SK-N-SH treated with all-trans-retinoic acid at 6 μM for 48 hours (cell line): ENCODE data around the gene PTGIR.

ENCODE experiments used
- ATAC-seq: fragments of 200-7000 bp; cut with Tn5 transposase; 3 replicates; pipeline ENCODE4 v1.9.1; 2020; ENCODE audit warnings: mild to moderate bottlenecking, moderate library complexity
- ARNTL ChIP-seq: fragments of 450-650 bp; formaldehyde crosslinking; IDR thresholded peaks from 2 replicates; pipeline ENCODE4 v1.5.0; 2020; ENCODE audit warnings: low read depth, mild to moderate bottlenecking, moderate library complexity, borderline replicate concordance
- BACH2 ChIP-seq: fragments of 250-450 bp; sonication (Bioruptor Pico); IDR thresholded peaks from 2 replicates; pipeline ENCODE4 v1.9.0; 2021; ENCODE audit warnings: mild to moderate bottlenecking, borderline replicate concordance
- CREB5 ChIP-seq: fragments of 250-450 bp; sonication (Bioruptor Pico); IDR thresholded peaks from 2 replicates; pipeline ENCODE4 v1.5.1; 2020; ENCODE audit warnings: low read depth, mild to moderate bottlenecking, moderate library complexity
- CSDC2 ChIP-seq: fragments of 250-450 bp; sonication (Bioruptor Pico); IDR thresholded peaks from 2 replicates; pipeline ENCODE4 v1.5.0; 2020; ENCODE audit warnings: mild to moderate bottlenecking, moderate library complexity
- ESRRG ChIP-seq: fragments of 250-450 bp; sonication (Bioruptor Pico); IDR thresholded peaks from 2 replicates; pipeline ENCODE4 v1.6.1; 2021; ENCODE audit warnings: mild to moderate bottlenecking
- GLIS3 ChIP-seq: fragments of 250-450 bp; sonication (Bioruptor Pico); IDR thresholded peaks from 2 replicates; pipeline ENCODE4 v1.5.0; 2020; ENCODE audit warnings: mild to moderate bottlenecking, moderate library complexity
- ISL1 ChIP-seq: fragments of 250-450 bp; sonication (Bioruptor Pico); IDR thresholded peaks from 2 replicates; pipeline ENCODE4 v2.1.2; 2022; ENCODE audit warnings: mild to moderate bottlenecking, moderate library complexity
- RARB ChIP-seq: fragments of 250-450 bp; sonication (Bioruptor Pico); IDR thresholded peaks from 2 replicates; pipeline ENCODE4 v1.8.0; 2021; ENCODE audit warnings: mild to moderate bottlenecking, moderate library complexity
- SNAI2 ChIP-seq: fragments of 250-450 bp; sonication (Bioruptor Pico); IDR thresholded peaks from 2 replicates; pipeline ENCODE4 v1.5.0; 2020; ENCODE audit warnings: mild to moderate bottlenecking, moderate library complexity
- ZFP3 ChIP-seq: fragments of 250-450 bp; sonication (Bioruptor Pico); IDR thresholded peaks from 2 replicates; pipeline ENCODE4 v1.5.0; 2020; ENCODE audit warnings: mild to moderate bottlenecking, moderate library complexity
- ZFP30 ChIP-seq: fragments of 450-650 bp; formaldehyde crosslinking; IDR thresholded peaks from 2 replicates; pipeline ENCODE4 v1.5.0; 2022; ENCODE audit warnings: mild to moderate bottlenecking, moderate library complexity
- ZNF565 ChIP-seq: fragments of 450-650 bp; formaldehyde crosslinking; conservative IDR thresholded peaks from 2 replicates; pipeline ENCODE4 v1.5.0; 2020; ENCODE audit warnings: low read depth, mild to moderate bottlenecking, moderate library complexity
- ZNF70 ChIP-seq: fragments of 450-650 bp; formaldehyde crosslinking; IDR thresholded peaks from 2 replicates; pipeline ENCODE4 v1.5.0; 2020; ENCODE audit warnings: mild to moderate bottlenecking, moderate library complexity
- ZNF8 ChIP-seq: fragments of 450-650 bp; formaldehyde crosslinking; IDR thresholded peaks from 2 replicates; pipeline ENCODE4 v1.5.0; 2020; ENCODE audit warnings: mild to moderate bottlenecking, moderate library complexity
- TF ChIP-seq, protein P1 (sequence below): fragments of 250-450 bp; sonication (Bioruptor Pico); IDR thresholded peaks from 2 replicates; pipeline ENCODE4 v1.5.0; 2020; ENCODE audit warnings: mild to moderate bottlenecking, moderate library complexity
- TF ChIP-seq, protein P2 (sequence below): fragments of 250-450 bp; sonication (Bioruptor Pico); IDR thresholded peaks from 2 replicates; pipeline ENCODE4 v1.5.1; 2021; ENCODE audit warnings: mild to moderate bottlenecking, moderate library complexity
- TF ChIP-seq, protein P3 (sequence below): fragments of 250-450 bp; sonication (Bioruptor Pico); IDR thresholded peaks from 2 replicates; pipeline ENCODE4 v1.8.0; 2021; ENCODE audit warnings: low read depth, mild to moderate bottlenecking, moderate library complexity, borderline replicate concordance
- TF ChIP-seq, protein P4 (sequence below): fragments of 250-450 bp; sonication (Bioruptor Pico); IDR thresholded peaks from 2 replicates; pipeline ENCODE4 v1.8.0; 2020; ENCODE audit warnings: mild to moderate bottlenecking, moderate library complexity, borderline replicate concordance

The PTGIR gene

DNA sequence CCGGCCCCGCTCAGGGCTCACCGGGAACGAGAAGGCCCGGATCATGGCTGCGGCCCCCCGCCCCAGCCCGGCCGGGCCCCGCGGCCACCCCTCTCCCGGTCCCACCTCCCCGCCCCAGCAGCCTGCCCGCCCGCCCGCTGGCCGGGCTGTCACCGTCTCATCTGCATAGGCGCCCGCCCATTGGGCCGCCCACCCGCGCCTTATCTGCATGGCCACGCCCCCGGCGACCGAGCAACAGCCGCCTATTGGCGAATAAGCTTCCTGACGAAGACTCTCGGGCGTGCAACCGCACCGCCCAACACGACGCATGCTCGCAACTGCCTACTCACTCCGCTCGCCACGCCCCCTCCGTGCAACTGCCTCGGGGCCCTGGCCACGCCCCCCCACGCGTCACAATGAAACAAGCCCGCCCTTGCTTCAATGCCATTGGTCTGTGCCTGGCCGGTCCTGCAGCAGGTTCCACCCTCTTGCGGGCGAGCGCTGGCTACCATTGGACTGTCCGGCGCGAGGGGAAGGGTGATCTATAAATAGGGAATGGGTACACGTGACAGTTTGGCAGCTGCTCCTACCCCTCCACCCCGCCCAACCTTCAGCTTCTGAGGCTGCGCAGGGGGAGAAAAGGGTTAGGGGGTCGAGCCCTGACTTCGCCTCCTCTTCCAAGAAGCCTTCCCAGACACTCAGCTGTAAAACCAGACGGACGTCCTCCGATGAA, 36.3 kb upstream of the PTGIR start, which contains the start of gene DACT3:
Gene DACT3 (minus strand): TSS at position 163 of the 712 bp plus-strand sequence. CDS start 118 bp downstream, at position 45.
- peak; percentile 93 for ATAC-seq
- TF ChIP-seq, protein P1, sequence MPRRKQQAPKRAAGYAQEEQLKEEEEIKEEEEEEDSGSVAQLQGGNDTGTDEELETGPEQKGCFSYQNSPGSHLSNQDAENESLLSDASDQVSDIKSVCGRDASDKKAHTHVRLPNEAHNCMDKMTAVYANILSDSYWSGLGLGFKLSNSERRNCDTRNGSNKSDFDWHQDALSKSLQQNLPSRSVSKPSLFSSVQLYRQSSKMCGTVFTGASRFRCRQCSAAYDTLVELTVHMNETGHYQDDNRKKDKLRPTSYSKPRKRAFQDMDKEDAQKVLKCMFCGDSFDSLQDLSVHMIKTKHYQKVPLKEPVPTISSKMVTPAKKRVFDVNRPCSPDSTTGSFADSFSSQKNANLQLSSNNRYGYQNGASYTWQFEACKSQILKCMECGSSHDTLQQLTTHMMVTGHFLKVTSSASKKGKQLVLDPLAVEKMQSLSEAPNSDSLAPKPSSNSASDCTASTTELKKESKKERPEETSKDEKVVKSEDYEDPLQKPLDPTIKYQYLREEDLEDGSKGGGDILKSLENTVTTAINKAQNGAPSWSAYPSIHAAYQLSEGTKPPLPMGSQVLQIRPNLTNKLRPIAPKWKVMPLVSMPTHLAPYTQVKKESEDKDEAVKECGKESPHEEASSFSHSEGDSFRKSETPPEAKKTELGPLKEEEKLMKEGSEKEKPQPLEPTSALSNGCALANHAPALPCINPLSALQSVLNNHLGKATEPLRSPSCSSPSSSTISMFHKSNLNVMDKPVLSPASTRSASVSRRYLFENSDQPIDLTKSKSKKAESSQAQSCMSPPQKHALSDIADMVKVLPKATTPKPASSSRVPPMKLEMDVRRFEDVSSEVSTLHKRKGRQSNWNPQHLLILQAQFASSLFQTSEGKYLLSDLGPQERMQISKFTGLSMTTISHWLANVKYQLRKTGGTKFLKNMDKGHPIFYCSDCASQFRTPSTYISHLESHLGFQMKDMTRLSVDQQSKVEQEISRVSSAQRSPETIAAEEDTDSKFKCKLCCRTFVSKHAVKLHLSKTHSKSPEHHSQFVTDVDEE (CRISPR knock-in tag), result no peak
- TF ChIP-seq, protein P2, sequence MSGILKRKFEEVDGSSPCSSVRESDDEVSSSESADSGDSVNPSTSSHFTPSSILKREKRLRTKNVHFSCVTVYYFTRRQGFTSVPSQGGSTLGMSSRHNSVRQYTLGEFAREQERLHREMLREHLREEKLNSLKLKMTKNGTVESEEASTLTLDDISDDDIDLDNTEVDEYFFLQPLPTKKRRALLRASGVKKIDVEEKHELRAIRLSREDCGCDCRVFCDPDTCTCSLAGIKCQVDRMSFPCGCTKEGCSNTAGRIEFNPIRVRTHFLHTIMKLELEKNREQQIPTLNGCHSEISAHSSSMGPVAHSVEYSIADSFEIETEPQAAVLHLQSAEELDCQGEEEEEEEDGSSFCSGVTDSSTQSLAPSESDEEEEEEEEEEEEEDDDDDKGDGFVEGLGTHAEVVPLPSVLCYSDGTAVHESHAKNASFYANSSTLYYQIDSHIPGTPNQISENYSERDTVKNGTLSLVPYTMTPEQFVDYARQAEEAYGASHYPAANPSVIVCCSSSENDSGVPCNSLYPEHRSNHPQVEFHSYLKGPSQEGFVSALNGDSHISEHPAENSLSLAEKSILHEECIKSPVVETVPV (CRISPR knock-in tag), result no peak
- TF ChIP-seq, protein P3, sequence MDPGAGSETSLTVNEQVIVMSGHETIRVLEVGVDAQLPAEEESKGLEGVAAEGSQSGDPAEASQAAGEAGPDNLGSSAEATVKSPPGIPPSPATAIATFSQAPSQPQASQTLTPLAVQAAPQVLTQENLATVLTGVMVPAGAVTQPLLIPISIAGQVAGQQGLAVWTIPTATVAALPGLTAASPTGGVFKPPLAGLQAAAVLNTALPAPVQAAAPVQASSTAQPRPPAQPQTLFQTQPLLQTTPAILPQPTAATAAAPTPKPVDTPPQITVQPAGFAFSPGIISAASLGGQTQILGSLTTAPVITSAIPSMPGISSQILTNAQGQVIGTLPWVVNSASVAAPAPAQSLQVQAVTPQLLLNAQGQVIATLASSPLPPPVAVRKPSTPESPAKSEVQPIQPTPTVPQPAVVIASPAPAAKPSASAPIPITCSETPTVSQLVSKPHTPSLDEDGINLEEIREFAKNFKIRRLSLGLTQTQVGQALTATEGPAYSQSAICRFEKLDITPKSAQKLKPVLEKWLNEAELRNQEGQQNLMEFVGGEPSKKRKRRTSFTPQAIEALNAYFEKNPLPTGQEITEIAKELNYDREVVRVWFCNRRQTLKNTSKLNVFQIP (CRISPR knock-in tag), result no peak
- TF ChIP-seq RARB (CRISPR knock-in tag) (no peak), ZNF70 (CRISPR knock-in tag) (no peak), ESRRG (CRISPR knock-in tag) (no peak), CSDC2 (CRISPR knock-in tag) (no peak), SNAI2 (CRISPR knock-in tag) (no peak), ZFP3 (CRISPR knock-in tag) (no peak), GLIS3 (no peak), BACH2 (CRISPR knock-in tag) (no peak), ZFP30 (CRISPR knock-in tag) (no peak)

- TF ChIP-seq CREB5 (CRISPR knock-in tag) (no peak), ISL1 (no peak), ZNF565 (no peak)
- TF ChIP-seq, protein P4, sequence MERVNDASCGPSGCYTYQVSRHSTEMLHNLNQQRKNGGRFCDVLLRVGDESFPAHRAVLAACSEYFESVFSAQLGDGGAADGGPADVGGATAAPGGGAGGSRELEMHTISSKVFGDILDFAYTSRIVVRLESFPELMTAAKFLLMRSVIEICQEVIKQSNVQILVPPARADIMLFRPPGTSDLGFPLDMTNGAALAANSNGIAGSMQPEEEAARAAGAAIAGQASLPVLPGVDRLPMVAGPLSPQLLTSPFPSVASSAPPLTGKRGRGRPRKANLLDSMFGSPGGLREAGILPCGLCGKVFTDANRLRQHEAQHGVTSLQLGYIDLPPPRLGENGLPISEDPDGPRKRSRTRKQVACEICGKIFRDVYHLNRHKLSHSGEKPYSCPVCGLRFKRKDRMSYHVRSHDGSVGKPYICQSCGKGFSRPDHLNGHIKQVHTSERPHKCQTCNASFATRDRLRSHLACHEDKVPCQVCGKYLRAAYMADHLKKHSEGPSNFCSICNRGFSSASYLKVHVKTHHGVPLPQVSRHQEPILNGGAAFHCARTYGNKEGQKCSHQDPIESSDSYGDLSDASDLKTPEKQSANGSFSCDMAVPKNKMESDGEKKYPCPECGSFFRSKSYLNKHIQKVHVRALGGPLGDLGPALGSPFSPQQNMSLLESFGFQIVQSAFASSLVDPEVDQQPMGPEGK (CRISPR knock-in tag), result no peak
- TF ChIP-seq, all 23 proteins: peak for 0
- ATAC-seq, result no peak
Observed at GRCh38 chr19:46660551-46661019, 35.7 kb upstream of the PTGIR start.

DNA sequence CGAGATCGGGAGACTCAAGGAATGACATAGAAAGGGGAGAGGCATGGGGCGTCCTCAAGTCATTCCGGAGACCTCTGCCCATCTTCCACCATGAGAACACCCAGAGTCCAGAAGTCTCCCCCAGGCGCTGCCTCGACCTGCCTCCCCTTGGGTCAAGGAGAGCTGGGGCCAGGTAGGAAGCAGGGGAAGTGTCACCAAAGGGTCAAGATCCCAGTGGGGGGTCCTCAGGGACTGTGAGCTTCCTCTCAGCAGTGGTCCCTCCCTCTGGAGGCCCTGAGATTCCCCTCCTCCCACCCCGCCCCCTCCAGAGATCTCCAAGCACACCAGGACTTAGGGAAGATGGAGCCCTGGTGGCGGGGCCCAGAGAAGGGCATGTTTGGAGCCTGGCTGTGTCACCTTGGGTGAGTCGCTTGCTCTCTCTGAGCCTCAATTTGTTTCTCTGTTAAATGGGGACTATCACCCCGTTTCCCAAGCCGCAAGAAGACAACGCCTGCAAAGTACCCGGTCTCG, 35.2 kb upstream of the PTGIR start:
- peak; percentile 15 for ATAC-seq
- TF ChIP-seq ZFP3 (CRISPR knock-in tag) (no peak), BACH2 (CRISPR knock-in tag) (no peak), ESRRG (CRISPR knock-in tag) (no peak), ZFP30 (CRISPR knock-in tag) (no peak), ZNF70 (CRISPR knock-in tag) (no peak), ZNF8 (no peak), RARB (CRISPR knock-in tag) (no peak), ISL1 (no peak), ARNTL (no peak), GLIS3 (no peak)
- TF ChIP-seq, protein P1 (CRISPR knock-in tag), result no peak
- TF ChIP-seq, protein P2 (CRISPR knock-in tag), result no peak
- TF ChIP-seq, protein P4 (CRISPR knock-in tag), result no peak
